ENCODE measurements around the gene GNPTG. TPM values are rescaled to one million over a fixed set of nuclear protein-coding genes. Genes with fewer than 3 reads are reported as not detected.
A peak's percentile ranks its signal among the peaks of the same experiment; 100 is the strongest.

Gene GNPTG
- total and polyA plus RNA-seq, 2 donors (not counting 3 experiments of a cell fraction or from before 2014, with no cell fraction given), result 51.6 to 109 TPM

- intact Hi-C loops (cut with micrococcal nuclease), result no loop called here
- Histone ChIP-seq H3K4me3 (replicated peaks in 1 of 3; ENCODE audit: insufficient read depth in 1 of 3, low read depth in 1 of 3, low read length in 3 of 3) (no peak overlapping the region), H3K27ac (ENCODE audit: insufficient read depth, low read depth, low read length) (no peak overlapping the region), H3K79me2 (ENCODE audit: control insufficient read depth, insufficient read depth, low read length) (no peaks in the 10 kb centered on the region), H3K9me1 (replicated peaks; ENCODE audit: control insufficient read depth, extremely low read depth, insufficient read depth, low read length) (no peaks in the 10 kb centered on the region), H3K9me3 (replicated peaks; ENCODE audit: control insufficient read depth, insufficient read depth, low read length) (no peaks in the 10 kb centered on the region), H3K27me3 (ENCODE audit: control insufficient read depth in 2 of 2, insufficient read depth in 2 of 2, low read length in 2 of 2) (peaks cover 14 to 23% of the 10 kb centered on the region in 2 experiments), H4K20me1 (replicated peaks; ENCODE audit: control insufficient read depth, extremely low read depth, insufficient read depth, low read length) (no peaks in the 10 kb centered on the region), H3K36me3 (ENCODE audit: control insufficient read depth in 2 of 2, extremely low read depth in 1 of 2, insufficient read depth in 2 of 2, low read length in 2 of 2) (no peaks in the 10 kb centered on the region), H3K4me2 (ENCODE audit: insufficient read depth, low read length) (no peak overlapping the region), H3K9ac (replicated peaks; ENCODE audit: extremely low read depth, insufficient read depth, low read length) (no peak overlapping the region), H2AFZ (ENCODE audit: low read depth, low read length) (no peak overlapping the region), H3K4me1 (ENCODE audit: control insufficient read depth, extremely low read depth, insufficient read depth, low read length) (no peaks in the 10 kb centered on the region)
- TF ChIP-seq CTCF (IDR thresholded peaks at IDR 0.05; ENCODE audit: extremely low read depth in 1 of 2, insufficient read depth in 1 of 2, low read depth in 1 of 2, low read length in 2 of 2) (peak; percentile 10 to 53), POLR2A (IDR thresholded peaks at IDR 0.05; ENCODE audit: low read depth, low read length) (no peak)
- no peak for DNase-seq (ENCODE audit: low read depth, low spot score)
- ChIA-PET POLR2A (no interaction called here), CTCF (interaction anchor here (0.6 to 1.3 kb wide), 3 partner anchors 25 to 67 kb away, joined by 3 to 4 read pairs (median 3); no protein-coding TSS in a partner anchor)
- dilution Hi-C loops (cut with MboI; ENCODE audit: extremely low pct_ligation_motif_present, low sequenced_read_pairs), result no loop called here
- no peak for FAIRE-seq
- BruUV-seq (replicated peaks), result no TSS peak
These were observed 13.5 kb upstream of the GNPTG start for GRCh38 chr16:1338119-1338730.

- ChIA-PET CTCF (no interaction called here), POLR2A (no interaction called here)
- BruUV-seq (replicated peaks), result no TSS peak
- no peak overlapping the region for H3K4me3 ChIP-seq (replicated peaks in 1 of 3; ENCODE audit: insufficient read depth in 1 of 3, low read depth in 1 of 3, low read length in 3 of 3)
- no peak overlapping the region for H3K27ac ChIP-seq (ENCODE audit: insufficient read depth, low read depth, low read length)
- H3K9me3 ChIP-seq (replicated peaks; ENCODE audit: control insufficient read depth, insufficient read depth, low read length), result no peaks in the 10 kb centered on the region
- no peaks in the 10 kb centered on the region for H3K79me2 ChIP-seq (ENCODE audit: control insufficient read depth, insufficient read depth, low read length)
- DNase-seq (ENCODE audit: low read depth, low spot score) (no peak), FAIRE-seq (no peak)
- no peak overlapping the region for H3K4me2 ChIP-seq (ENCODE audit: insufficient read depth, low read length)
- H4K20me1 ChIP-seq (replicated peaks; ENCODE audit: control insufficient read depth, extremely low read depth, insufficient read depth, low read length), result no peaks in the 10 kb centered on the region
- dilution Hi-C loops (cut with MboI; ENCODE audit: extremely low pct_ligation_motif_present, low sequenced_read_pairs), result no loop called here
- H3K9me1 ChIP-seq (replicated peaks; ENCODE audit: control insufficient read depth, extremely low read depth, insufficient read depth, low read length), result no peaks in the 10 kb centered on the region
- TF ChIP-seq MAX (IDR thresholded peaks at IDR 0.05; ENCODE audit: insufficient read depth, insufficient read length) (no peak), POLR2AphosphoS5 (IDR thresholded peaks at IDR 0.05; ENCODE audit: insufficient read depth, low read depth, low read length) (no peak), CTCF (IDR thresholded peaks at IDR 0.05; ENCODE audit: extremely low read depth in 1 of 2, insufficient read depth in 1 of 2, low read depth in 1 of 2, low read length in 2 of 2) (no peak), JUN (IDR thresholded peaks at IDR 0.05; ENCODE audit: borderline replicate concordance, insufficient read depth, insufficient read length, low read depth) (no peak), GATA2 (IDR thresholded peaks at IDR 0.05; ENCODE audit: insufficient read depth, insufficient read length, low read depth, low read length) (no peak), POLR2A (IDR thresholded peaks at IDR 0.05; ENCODE audit: low read depth, low read length) (no peak), EZH2 (IDR thresholded peaks at IDR 0.05; ENCODE audit: borderline replicate concordance, low read depth, low read length, severe bottlenecking) (no peak), MYC (IDR thresholded peaks at IDR 0.05; ENCODE audit: low read depth, low read length) (no peak), FOS (IDR thresholded peaks at IDR 0.05; ENCODE audit: borderline replicate concordance, insufficient read depth, low read length) (no peak)
- peaks cover 13 to 16% of the 10 kb centered on the region in 2 experiments for H3K27me3 ChIP-seq (ENCODE audit: control insufficient read depth in 2 of 2, insufficient read depth in 2 of 2, low read length in 2 of 2)
- H3K9ac ChIP-seq (replicated peaks; ENCODE audit: extremely low read depth, insufficient read depth, low read length), result no peak overlapping the region
- no peaks in the 10 kb centered on the region for H3K36me3 ChIP-seq (ENCODE audit: control insufficient read depth in 2 of 2, extremely low read depth in 1 of 2, insufficient read depth in 2 of 2, low read length in 2 of 2)
- H3K4me1 ChIP-seq (ENCODE audit: control insufficient read depth, extremely low read depth, insufficient read depth, low read length), result no peaks in the 10 kb centered on the region
- H2AFZ ChIP-seq (ENCODE audit: low read depth, low read length), result no peak overlapping the region
- intact Hi-C loops (cut with micrococcal nuclease), result no loop called here
These were observed 12.7 kb upstream of the GNPTG start for GRCh38 chr16:1338855-1339675.
